Endometrial microvascular endothelial cells (primary cell): ENCODE data around the gene GMEB2. TPM values are rescaled to one million over a fixed set of nuclear protein-coding genes. Genes with fewer than 3 reads are reported as not detected.

Experiments
- in situ Hi-C: cut with HindIII; loops from 2 replicates; pipeline ENCODE4 v1.10.0; 2017; ENCODE audit warnings: low sequenced_read_pairs, low pct_unique_long_range_greater_than_20kb; ENCODE audit errors: inconsistent ontology term
- total RNA-seq: library from RNA; depleted of rRNA; stranded (reverse); fragments of >200 nt; gene quantifications from one replicate; pipeline ENCODE4 v1.2.3, GENCODE V29; 2015; ENCODE audit errors: inconsistent ontology term

The GMEB2 gene
- total RNA-seq, 1 donor from 2014 or later, result 11.9 TPM

- in situ Hi-C loops, result no loop called here
These were observed 72.3 kb downstream of the GMEB2 start for GRCh38 chr20:63554361-63555278.

GRCh38 chr20:63553933-63554290 is 73.0 kb downstream of the GMEB2 start, which contains the start of gene FNDC11:
Gene FNDC11 (plus strand): TSS chr20:63554159. CDS start chr20:63555664, 1,505 bp downstream.
- in situ Hi-C loops, result no loop called here

GRCh38 chr20:63553251-63553932 is 73.5 kb downstream of the GMEB2 start:
- in situ Hi-C loops, result no loop called here

- in situ Hi-C loops, result no loop called here
These were observed 74.2 kb downstream of the GMEB2 start for GRCh38 chr20:63552481-63553249.

- in situ Hi-C loops, result no loop called here
These were observed 75.8 kb downstream of the GMEB2 start for GRCh38 chr20:63551068-63551467.

- in situ Hi-C loops, result no loop called here
These were observed 77.1 kb downstream of the GMEB2 start for GRCh38 chr20:63549679-63550282.

GRCh38 chr20:63549019-63549418 is 77.9 kb downstream of the GMEB2 start:
- in situ Hi-C loops, result no loop called here

GRCh38 chr20:63548542-63548941 is 78.4 kb downstream of the GMEB2 start:
- in situ Hi-C loops, result no loop called here

- in situ Hi-C loops, result no loop called here
These were observed 79.0 kb downstream of the GMEB2 start, which contains the start of gene SRMS for GRCh38 chr20:63547725-63548480. Gene SRMS (minus strand): TSS chr20:63547749. CDS start chr20:63547463, 286 bp downstream.

GRCh38 chr20:63546956-63547724 is 79.8 kb downstream of the GMEB2 start:
- in situ Hi-C loops, result no loop called here

GRCh38 chr20:63546256-63546955 is 80.5 kb downstream of the GMEB2 start:
- in situ Hi-C loops, result no loop called here

- in situ Hi-C loops, result no loop called here
These were observed 81.1 kb downstream of the GMEB2 start for GRCh38 chr20:63545814-63546213.

GRCh38 chr20:63544958-63545516 is 81.9 kb downstream of the GMEB2 start:
- in situ Hi-C loops, result no loop called here

GRCh38 chr20:63544241-63544957 is 82.5 kb downstream of the GMEB2 start:
- in situ Hi-C loops, result no loop called here

- in situ Hi-C loops, result no loop called here
These were observed 83.2 kb downstream of the GMEB2 start for GRCh38 chr20:63543733-63544132.

GRCh38 chr20:63543131-63543530 is 83.8 kb downstream of the GMEB2 start:
- in situ Hi-C loops, result no loop called here
